ENCODE results near the gene ZNF608.

DNA sequence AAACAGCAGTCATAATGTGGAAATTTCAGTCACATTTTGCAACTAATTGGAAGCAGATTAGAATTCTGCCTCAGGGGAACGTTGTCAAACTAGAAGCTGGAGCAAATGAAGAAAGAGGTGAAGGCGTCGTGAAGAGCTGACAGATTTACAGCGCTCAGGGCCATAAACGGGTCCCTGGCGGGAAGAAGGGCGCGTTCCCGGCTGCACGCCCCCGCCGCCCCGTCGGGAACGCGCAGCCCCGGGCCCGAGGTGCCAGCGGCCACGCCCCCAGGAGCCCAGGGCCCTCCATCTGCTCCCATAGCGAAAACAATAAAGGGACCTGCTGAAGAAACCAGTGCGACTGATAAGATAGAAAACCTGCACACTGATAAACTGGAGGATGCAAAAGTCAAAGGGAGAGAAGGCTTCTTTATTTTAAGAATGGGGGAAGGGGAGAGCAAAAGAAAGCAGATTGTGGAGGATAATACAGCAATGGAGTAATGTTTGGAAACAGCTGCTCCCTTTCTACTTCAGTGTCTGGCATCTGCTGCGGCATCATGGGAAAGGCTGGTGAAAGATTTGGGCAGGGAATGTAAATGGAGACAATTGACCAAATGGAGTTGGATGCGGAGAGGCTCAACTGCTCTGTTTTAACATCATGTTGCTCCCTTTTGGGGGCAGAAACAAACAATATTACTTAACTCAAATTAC lies 11.1 kb downstream of the ZNF608 start:
- TF ChIP-seq, protein P1, sequence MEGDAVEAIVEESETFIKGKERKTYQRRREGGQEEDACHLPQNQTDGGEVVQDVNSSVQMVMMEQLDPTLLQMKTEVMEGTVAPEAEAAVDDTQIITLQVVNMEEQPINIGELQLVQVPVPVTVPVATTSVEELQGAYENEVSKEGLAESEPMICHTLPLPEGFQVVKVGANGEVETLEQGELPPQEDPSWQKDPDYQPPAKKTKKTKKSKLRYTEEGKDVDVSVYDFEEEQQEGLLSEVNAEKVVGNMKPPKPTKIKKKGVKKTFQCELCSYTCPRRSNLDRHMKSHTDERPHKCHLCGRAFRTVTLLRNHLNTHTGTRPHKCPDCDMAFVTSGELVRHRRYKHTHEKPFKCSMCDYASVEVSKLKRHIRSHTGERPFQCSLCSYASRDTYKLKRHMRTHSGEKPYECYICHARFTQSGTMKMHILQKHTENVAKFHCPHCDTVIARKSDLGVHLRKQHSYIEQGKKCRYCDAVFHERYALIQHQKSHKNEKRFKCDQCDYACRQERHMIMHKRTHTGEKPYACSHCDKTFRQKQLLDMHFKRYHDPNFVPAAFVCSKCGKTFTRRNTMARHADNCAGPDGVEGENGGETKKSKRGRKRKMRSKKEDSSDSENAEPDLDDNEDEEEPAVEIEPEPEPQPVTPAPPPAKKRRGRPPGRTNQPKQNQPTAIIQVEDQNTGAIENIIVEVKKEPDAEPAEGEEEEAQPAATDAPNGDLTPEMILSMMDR (IDR thresholded peaks at IDR 0.05), result no peak
- TF ChIP-seq POLR2A (IDR thresholded peaks at IDR 0.05), result no peak

Data from testis (tissue), 2 donors.